ENCODE measurements around the gene TCF3.

DNA sequence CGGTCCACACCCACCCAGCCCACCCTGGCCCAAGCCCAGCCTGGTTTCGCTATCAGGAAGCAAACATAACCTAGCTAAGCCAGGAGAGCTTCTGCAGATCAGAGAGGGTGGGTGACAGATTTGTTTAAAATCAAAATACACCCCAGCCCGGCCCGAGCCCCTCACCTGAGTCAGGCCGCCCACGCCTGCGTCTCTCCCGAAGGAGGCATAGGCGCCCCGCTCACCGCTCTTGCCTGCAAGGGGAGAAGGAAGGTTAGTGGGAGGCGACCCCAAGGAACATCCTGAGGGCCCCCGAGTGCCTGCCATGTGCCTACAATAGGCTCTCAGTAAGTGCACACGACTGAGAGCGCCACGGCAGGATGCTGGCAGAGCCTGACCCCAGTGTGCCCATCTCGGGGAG is 25.2 kb downstream of the TCF3 start:
- TF ChIP-seq, protein P1, sequence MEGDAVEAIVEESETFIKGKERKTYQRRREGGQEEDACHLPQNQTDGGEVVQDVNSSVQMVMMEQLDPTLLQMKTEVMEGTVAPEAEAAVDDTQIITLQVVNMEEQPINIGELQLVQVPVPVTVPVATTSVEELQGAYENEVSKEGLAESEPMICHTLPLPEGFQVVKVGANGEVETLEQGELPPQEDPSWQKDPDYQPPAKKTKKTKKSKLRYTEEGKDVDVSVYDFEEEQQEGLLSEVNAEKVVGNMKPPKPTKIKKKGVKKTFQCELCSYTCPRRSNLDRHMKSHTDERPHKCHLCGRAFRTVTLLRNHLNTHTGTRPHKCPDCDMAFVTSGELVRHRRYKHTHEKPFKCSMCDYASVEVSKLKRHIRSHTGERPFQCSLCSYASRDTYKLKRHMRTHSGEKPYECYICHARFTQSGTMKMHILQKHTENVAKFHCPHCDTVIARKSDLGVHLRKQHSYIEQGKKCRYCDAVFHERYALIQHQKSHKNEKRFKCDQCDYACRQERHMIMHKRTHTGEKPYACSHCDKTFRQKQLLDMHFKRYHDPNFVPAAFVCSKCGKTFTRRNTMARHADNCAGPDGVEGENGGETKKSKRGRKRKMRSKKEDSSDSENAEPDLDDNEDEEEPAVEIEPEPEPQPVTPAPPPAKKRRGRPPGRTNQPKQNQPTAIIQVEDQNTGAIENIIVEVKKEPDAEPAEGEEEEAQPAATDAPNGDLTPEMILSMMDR (IDR thresholded peaks at IDR 0.05), result no peak
- TF ChIP-seq POLR2A (IDR thresholded peaks at IDR 0.05) (no peak), POLR2AphosphoS5 (IDR thresholded peaks at IDR 0.05) (no peak)
